GM18511 (cell line): ENCODE measurements around the gene AFF1.

Experiments used
- ATAC-seq: cut with Tn5 transposase; IDR thresholded peaks from one replicate; pipeline ENCODE4 v1.9.1; 2021; ENCODE audit warnings: mild to moderate bottlenecking, moderate library complexity; ENCODE audit not compliant: unreplicated experiment

Gene AFF1, protein sequence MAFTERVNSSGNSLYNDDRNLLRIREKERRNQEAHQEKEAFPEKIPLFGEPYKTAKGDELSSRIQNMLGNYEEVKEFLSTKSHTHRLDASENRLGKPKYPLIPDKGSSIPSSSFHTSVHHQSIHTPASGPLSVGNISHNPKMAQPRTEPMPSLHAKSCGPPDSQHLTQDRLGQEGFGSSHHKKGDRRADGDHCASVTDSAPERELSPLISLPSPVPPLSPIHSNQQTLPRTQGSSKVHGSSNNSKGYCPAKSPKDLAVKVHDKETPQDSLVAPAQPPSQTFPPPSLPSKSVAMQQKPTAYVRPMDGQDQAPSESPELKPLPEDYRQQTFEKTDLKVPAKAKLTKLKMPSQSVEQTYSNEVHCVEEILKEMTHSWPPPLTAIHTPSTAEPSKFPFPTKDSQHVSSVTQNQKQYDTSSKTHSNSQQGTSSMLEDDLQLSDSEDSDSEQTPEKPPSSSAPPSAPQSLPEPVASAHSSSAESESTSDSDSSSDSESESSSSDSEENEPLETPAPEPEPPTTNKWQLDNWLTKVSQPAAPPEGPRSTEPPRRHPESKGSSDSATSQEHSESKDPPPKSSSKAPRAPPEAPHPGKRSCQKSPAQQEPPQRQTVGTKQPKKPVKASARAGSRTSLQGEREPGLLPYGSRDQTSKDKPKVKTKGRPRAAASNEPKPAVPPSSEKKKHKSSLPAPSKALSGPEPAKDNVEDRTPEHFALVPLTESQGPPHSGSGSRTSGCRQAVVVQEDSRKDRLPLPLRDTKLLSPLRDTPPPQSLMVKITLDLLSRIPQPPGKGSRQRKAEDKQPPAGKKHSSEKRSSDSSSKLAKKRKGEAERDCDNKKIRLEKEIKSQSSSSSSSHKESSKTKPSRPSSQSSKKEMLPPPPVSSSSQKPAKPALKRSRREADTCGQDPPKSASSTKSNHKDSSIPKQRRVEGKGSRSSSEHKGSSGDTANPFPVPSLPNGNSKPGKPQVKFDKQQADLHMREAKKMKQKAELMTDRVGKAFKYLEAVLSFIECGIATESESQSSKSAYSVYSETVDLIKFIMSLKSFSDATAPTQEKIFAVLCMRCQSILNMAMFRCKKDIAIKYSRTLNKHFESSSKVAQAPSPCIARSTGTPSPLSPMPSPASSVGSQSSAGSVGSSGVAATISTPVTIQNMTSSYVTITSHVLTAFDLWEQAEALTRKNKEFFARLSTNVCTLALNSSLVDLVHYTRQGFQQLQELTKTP

DNA sequence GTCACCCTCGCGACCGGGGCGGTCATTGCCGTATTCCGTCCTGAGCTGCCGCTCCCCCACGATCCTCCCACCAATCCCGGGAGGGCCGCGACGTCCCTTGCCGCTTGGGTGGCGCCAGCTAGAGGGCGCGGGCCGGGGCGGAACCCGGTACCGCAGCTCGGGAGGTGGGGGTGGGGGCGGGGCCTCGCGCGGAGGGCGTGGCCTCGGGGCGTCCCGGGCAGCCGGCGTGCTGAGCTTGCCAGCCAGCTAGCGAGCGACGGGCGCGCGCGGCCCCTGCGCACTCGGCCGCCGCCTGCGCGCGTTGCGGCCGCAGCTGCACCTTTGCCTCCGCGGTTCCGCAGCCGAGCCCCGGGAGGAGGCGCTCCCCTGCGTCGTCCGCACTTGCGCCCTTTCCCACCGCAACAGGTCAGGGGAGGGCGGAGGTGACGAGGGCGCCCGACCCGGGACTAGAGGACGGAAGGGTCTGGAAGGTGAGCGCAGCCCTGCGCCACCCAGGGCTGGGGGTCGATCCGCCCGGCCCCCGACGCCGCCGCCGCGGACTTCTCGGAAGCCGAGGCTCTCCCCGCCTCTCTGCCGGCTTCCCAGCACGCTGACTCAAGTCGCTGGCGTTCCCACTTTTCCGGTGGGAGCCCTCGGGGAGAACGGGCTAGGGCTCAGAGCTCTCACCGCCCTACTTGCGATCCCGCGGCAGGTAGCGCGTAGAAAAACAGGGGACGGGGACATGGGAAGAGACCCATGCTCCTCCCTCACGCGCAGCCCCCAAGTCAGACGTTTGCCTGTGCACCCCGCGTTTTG is at the start of gene AFF1:
AFF1 (plus strand) TSS at position 241 of the 795 bp plus-strand sequence. CDS start 13,523 bp downstream, outside the sequence.
- peak; percentile 51 for ATAC-seq

DNA sequence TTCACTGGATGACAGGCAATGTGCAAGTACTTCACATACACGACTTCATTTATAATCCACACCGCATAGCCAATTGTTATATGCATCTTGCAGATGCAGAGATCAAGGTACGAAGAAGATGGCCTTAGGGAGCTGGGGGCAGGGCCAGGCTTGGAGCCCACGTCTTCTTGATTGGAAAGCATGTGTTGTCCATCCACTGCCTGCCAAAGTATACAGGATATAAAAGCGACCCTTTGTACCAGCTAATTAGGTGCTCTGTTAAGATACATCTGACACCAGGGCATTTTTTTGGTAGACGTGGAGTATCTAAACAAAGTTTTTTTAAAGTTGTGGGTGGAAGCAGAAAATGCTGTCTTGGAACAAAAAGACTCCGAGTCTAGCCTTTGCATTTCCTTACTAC is 44.0 kb upstream of the AFF1 start:
- no peak for ATAC-seq

DNA sequence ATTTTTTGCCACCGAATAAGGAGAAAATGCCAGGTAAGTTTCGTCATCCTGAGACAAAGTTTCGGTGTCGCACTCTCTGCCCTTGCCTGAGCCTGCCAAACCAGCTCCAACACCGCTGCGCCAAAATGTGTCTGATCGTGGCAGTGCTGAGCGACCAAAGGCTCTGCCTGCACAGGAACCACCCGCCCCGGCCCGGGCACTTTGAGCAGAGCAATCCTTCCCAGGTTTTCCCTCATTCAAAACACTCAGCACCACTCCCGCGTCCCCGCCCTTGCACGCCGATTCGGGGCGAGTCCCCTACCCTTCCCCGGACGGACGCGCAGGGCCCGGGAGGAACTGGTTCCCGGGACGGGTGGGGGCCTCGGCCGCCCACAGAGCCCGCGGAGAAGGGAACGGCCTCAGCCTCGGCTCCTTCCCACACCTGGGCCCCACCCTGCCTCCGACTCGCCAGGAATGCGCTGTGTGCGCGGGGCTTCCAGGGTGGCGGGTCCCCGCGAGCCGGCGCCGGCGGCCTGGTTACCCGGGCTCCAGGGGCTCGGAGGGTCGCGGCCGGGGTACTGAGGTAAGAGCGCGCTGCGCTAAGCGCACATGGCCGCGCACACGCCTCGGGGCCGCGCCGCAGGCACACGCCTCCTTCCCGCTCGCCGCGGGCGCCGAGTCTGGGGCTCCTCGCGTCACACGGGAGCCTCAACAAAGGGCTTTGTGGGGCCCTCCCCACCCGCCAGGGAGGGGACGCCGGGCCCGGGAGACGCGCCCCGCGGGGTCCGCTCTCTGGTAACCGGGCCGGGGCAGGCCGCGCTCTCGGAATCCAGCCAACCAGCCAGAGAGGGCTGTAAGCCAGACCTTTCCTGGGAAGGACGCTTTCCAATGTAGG is 42.8 kb upstream of the AFF1 start, which contains the start of gene C4orf36:
C4orf36 (minus strand) TSS at position 661 of the 874 bp plus-strand sequence. CDS start 902 bp downstream, outside the sequence.
- ATAC-seq = peak; percentile 60

DNA sequence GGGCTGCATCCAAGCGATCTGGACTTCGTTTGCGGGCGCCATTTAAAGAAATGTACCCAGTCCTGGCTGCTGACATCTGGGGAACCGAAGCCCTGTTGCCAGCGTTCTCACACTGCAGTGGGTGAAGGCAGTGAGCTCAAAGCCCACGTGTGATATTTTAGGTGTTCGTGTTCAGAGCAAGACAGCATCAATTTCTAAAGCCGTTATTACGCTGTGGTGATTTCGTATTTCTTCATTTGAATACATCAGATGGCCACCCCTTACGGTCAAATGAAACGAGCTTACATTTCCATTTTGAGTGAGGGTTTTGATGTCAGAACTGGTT is 42.2 kb upstream of the AFF1 start:
- peak; percentile 20 for ATAC-seq

DNA sequence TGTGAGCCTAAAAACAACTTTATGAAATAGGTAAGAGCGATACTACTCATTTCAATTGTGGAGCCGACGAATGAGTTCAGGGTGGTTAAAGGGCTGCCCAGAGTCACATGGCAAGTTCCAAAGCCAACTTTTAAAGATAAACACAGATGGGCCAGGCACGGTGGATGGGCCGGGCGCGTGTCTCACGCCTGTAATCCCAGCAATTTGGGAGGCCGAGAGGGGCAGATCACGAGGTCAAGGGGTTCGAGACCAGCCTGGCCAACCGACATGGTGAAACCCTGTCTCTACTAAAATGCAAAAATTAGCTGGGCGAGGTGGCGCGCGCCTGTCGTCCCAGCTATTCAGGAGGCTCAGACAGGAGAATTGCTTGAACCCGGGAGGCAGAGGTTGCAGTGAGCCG is 41.7 kb upstream of the AFF1 start:
- no peak for ATAC-seq

DNA sequence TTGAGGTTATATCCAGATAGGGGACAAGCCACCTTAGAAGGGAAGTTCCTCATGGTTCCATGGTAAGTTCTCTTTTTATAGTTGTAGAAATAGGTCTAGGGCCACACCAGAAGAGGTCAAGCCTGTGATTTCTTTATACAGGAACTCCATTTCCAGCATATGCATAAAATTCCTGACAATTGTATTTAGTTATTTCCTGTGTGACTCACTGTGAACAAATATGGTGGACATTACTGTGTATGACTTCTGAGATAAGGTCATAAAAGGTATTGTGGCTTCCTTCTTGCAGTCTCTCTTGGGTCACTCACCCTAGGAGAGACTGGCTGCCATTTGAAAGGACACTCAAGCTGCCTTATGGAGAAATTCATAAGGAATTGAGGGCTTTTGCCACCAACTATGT is 40.4 kb upstream of the AFF1 start:
- no peak for ATAC-seq

DNA sequence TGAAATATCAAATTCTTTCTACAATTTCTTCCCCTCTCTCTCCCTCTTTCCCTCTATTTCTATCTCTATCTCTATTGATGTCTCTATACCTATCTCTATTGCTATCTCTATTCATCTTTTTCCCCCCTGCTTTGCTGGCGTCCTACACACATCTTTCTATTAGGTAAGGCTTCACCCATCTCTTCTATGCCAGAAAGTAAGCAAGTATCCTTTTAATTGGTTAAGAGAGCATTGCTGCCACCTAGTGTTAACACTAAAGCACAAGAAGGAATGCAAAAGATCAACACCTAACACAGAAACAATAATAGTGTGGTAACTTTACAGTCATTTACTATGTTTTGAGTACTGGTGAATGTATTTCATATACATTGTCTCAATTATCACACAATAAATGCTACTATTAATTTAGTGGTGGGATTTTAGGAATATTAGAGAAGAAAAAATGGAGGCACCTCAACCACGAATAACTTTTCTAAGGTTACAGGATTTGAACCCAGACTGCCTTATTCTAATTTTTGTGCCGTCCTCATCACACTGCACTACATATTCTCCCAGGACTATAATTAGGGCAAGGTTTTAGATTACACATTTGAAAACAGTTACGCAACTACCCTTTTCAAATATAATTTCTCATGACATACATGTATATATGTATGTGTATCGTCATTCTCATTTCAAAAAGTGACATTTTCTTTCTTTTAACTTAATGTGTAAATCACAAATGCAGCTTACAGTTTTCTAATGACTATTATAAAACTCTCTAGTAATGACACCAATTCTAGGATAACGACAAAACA is 38.9 kb upstream of the AFF1 start:
- peak; percentile 57 for ATAC-seq

DNA sequence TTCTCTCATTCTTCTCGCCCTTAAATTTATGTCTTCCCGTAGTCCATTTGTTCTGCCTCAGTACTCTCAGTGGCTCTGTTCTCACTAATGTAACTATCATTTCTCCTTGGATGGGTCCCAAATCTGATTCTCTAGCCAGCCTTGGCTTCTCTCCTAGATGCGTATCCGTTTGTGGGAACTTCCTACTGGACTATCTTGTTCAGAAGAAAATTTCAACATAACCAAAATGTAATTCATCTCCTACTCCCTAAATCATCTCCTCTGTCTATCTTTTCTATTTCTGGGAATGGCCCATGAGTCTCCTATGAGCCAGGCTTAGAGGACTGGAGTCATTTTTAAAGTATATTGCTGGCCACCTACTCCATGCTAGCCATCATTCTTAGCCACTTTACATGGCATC is 38.2 kb upstream of the AFF1 start:
- ATAC-seq = no peak

DNA sequence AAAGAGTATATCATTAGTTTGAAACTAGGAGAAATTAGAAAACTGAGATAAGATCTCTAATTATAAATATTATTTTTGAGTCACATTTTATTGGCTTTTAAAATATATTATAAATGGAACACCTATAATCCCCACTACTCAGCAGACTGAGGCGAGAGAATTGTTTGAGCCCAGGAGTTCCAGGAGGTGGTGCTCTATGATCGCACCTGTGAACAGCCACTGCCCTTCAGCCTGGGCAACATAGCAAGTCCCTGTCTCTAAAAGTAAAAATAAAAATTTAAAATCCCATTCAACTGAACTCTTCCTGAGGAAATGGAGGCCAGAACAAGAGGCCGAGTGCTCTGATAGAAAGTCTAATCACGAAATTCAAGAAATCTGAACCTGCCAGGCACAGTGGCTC is 36.2 kb upstream of the AFF1 start:
- ATAC-seq = no peak

DNA sequence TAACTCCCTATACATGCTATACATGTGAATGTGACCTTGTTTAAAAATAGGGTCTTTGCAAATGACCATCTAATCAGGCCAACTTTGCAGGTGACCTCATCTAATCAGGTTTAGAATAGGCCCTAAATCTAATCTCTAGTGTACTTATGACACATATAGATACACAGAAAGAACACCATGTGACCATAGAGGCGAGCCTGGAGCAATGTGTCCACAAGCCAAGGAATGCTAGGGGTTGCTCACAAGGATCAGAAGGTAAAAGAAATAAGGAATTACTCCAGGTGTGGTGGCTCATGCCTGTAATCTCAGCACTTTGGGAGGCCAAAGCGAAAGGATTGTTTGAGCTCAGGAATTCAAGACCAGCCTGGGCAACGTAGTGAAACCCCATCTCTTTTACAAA is 32.9 kb upstream of the AFF1 start:
- no peak for ATAC-seq

DNA sequence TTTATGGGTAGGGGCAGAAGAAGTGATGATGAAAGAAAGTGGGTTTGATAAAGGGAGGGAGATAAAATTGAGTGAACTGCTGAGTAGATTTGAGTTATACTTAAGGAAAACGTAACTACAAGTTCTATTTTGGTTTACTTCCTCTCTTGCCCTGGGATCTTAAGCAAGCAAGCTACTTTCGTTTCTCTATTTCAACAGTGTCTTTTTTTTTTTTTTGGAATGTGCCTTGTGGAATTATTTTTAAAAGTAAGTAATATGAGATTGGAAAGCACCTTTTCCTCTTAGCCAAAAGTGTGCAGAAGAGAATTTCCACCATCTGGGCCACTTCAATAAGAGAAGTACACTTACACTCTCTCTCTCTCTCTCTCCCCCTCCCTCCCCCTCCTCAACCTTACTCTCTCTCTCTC is 26.6 kb upstream of the AFF1 start:
- no peak for ATAC-seq

DNA sequence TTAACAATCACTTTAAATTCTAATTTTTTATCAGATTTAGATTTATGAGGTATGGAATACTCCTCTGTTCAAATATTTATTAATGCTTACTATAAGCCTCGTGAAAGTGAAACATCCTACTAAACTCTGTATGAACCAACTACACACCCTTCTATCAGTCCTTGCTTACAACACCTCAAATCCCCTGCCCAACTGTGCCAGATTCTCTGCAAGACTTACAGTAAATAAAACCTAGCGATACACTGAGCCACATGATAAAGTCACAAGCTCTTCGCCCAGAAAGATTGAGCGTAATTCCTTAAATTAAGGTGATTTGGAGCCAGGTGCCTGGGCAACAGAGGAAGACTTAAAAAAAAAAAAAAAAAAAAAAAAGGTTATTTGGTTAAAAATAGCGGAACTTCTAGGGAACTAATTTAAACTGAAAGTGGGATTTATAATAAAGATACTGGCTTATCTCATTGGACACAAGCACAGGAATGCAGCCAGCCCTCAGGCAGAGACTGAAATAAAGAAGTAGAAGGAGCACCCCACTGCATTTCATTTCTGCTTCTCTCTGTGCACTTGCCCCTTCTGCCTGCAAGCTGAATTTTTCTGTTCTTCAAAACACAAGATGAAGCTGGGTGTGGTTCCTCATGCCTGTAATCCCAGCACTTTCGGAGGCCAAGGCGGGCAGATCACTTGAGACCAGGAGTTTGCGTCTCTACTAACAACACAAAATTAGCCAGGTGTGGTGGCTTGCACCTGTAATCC is 25.1 kb upstream of the AFF1 start:
- no peak for ATAC-seq

DNA sequence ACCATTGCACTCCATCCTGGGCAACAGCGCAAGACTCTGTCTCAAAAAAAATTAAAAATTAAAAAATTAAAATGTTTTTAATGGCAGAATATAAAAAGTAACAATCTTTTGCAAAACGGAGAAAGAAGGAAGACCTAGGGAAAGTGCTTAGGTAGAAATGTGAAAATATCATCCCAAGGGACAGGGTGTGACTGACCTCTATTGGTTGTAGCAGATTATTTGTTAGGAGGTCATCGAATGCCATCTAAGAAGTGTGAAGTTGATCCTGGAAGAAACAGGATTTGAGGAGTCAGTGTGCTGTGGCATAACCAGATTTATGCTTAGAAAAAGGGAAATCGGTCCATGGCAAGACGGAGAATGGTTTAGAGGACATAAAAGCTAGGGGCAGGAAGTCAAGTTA is 24.4 kb upstream of the AFF1 start:
- no peak for ATAC-seq

DNA sequence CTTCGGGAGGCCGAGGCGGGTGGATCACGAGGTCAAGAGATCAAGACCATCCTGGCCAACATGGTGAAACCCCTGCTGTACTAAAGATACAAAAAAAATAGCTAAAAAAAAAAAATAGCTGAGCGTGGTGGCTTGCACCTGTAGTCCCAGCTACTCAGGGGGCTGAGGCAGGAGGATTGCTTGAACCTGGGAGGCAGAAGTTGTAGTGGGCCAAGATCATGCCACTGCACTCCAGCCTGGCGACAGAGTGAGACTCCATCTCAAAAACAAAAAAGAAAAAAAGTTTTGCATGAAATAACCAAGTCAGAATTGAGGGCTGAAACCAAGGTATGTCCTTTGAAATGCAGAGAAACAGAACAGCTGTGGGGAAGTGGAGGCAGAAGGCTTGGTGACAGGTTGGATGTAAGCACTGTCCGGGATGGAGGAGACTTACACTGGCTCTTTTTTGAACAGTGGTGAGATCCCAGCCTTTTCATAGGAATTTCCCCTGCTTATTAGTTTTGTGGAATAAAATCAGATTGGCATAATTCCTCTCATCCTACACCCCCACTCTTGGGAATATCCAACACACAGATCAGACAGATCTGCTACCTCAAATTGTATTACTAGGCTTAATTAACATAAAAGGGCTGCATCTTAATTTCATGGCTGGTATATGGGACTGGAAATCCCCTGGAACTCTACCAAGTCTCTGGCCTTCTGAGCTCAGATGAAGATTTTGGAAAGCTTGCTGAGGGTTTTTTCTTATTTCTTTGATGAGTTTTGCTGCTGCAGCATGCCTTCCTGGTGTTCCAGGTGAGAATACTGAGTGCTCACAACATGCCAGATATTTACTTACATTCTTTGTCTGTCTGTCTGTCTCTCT is 23.8 kb upstream of the AFF1 start:
- ATAC-seq = no peak

DNA sequence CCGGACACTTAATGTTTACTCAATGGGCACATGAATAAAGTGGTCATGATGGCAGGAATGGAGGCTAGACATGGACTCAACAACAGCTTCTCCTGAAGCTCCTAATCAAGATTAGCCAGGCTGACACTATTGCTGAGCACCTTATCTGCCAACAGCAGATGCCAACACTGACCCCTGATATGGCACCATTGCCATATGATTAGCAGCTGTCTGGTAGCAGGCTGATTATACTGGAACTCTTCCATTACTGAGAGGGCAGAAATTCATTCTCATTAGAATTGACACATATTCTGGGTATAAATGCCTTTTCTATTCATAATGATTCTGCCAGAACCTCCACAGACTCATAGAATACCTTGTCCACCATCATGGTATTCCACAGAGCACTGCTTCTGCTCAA is 18.4 kb upstream of the AFF1 start:
- ATAC-seq = no peak

DNA sequence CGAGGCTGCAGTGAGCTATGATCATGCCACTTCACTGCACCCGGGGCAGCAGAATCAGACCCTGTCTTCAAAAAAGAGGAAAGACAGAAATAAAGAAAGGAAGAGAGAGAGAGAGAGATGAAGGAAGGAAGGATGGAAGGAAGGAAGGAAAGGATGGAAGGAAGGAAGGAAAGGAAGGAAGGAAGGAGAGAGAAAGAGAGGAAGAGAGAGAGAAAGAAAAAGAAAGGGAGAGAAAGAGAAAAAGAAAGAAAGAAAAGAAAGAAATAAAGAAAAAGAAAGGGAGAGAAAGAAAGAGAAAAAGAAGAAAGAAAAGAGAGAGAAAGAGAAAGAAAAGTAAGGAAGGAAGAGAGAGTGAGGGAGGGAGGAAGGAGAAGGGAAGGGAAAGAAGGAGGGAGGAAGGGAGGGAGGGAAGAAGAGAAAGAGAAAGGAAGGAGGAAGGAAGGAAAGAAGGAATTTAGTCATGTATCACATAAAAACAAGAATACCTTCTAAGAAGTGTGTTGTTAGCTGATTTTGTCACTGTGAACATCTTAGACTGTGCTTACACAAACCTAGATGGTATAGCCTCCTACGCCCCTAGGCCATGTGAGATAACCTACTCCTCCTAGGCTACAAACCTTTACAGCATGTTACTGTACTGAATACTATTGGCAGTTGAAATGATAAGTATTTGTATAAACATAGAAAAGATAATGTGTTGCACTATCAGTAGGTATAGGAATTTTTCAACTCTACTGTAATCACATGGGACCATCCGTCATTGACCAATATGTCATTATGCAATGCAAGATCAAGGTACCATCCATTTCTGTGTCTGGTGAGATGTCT is 17.4 kb upstream of the AFF1 start:
- no peak for ATAC-seq
